ENCODE measurements around the gene SLC5A4. TPM values are rescaled to one million over a fixed set of nuclear protein-coding genes. Genes with fewer than 3 reads are reported as not detected.

SLC5A4 gene
- total RNA-seq, 4 donors from 2014 or later, result 0.21 to 2.4 (median 1.3) TPM

GRCh38 chr22:32204856-32205722, 50.1 kb downstream of the SLC5A4 start, which contains the start of gene RFPL2:
RFPL2 (minus strand) TSS chr22:32205073; CDS start chr22:32202451, 2,622 bp downstream.
- Histone ChIP-seq H3K36me3 (no peaks in the 10 kb centered on the region), H3K4me1 (peaks cover 0 to 21% (median 0%) of the 10 kb centered on the region in 4 donors), H3K27ac (no peak within 1 kb of the TSS), H3K27me3 (peaks cover 0 to 34% of the 10 kb centered on the region in 2 donors), H3K9me3 (no peaks in the 10 kb centered on the region), H3K4me3 (peak within 1 kb of the TSS in 1 of 4 donors; percentile 15)
- TF ChIP-seq CTCF (IDR thresholded peaks at IDR 0.05) (no peak), EP300 (IDR thresholded peaks at IDR 0.05) (no peak), POLR2A (IDR thresholded peaks at IDR 0.05) (no peak)
- no peak for DNase-seq (ENCODE audit: low spot score in 2 of 2)
- WGBS, 2 donors, result 69 to 80% methylated on average over 37 to 41 of the region's 41 CpGs

- Histone ChIP-seq H3K36me3 (no peaks in the 10 kb centered on the region), H3K9me3 (no peaks in the 10 kb centered on the region), H3K27me3 (peaks cover 0 to 34% of the 10 kb centered on the region in 2 donors), H3K4me1 (peaks cover 0 to 21% (median 0%) of the 10 kb centered on the region in 4 donors), H3K4me3 (peak overlapping the region in 1 of 4 donors; percentile 15), H3K27ac (no peak overlapping the region)
- no peak for DNase-seq (ENCODE audit: low spot score in 2 of 2)
- TF ChIP-seq CTCF (IDR thresholded peaks at IDR 0.05) (no peak), POLR2A (IDR thresholded peaks at IDR 0.05) (no peak), EP300 (IDR thresholded peaks at IDR 0.05) (no peak)
- 55 to 75% methylated on average over 35 to 37 of the region's 42 CpGs for WGBS, 2 donors
Measured at GRCh38 chr22:32204040-32204855, 50.9 kb downstream of the SLC5A4 start.

GRCh38 chr22:32203181-32204039, 51.7 kb downstream of the SLC5A4 start:
- Histone ChIP-seq H3K4me3 (no peak overlapping the region), H3K9me3 (no peaks in the 10 kb centered on the region), H3K27ac (no peak overlapping the region), H3K27me3 (peaks cover 0 to 40% of the 10 kb centered on the region in 2 donors), H3K4me1 (peaks cover 0 to 21% (median 0%) of the 10 kb centered on the region in 4 donors), H3K36me3 (no peaks in the 10 kb centered on the region)
- WGBS, 2 donors, result 27 to 40% methylated on average over 44 to 49 of the region's 53 CpGs
- TF ChIP-seq CTCF (IDR thresholded peaks at IDR 0.05) (no peak), EP300 (IDR thresholded peaks at IDR 0.05) (no peak), POLR2A (IDR thresholded peaks at IDR 0.05) (no peak)
- no peak for DNase-seq (ENCODE audit: low spot score in 2 of 2)

GRCh38 chr22:32202539-32203180, 52.5 kb downstream of the SLC5A4 start:
- 10 to 16% methylated on average over 7 to 28 of the region's 29 CpGs for WGBS, 2 donors
- DNase-seq (ENCODE audit: low spot score in 2 of 2), result no peak
- H3K27me3 ChIP-seq, result peaks cover 0 to 43% of the 10 kb centered on the region in 2 donors
- no peaks in the 10 kb centered on the region for H3K36me3 ChIP-seq
- peak overlapping the region in 1 of 4 donors; percentile 14 for H3K4me3 ChIP-seq
- H3K9me3 ChIP-seq, result no peaks in the 10 kb centered on the region
- TF ChIP-seq CTCF (IDR thresholded peaks at IDR 0.05) (peak in 4 of 5 experiments; percentile 7 to 44 (median 28)), POLR2A (IDR thresholded peaks at IDR 0.05) (no peak), EP300 (IDR thresholded peaks at IDR 0.05) (no peak)
- H3K27ac ChIP-seq, result no peak overlapping the region
- H3K4me1 ChIP-seq, result peaks cover 0 to 21% (median 0%) of the 10 kb centered on the region in 4 donors

Data from tibial nerve (tissue), 4 donors.